Fibroblast of lung (primary cell): ENCODE results near the gene MLXIP. TPM values are rescaled to one million over a fixed set of nuclear protein-coding genes. Genes with fewer than 3 reads are reported as not detected.

Source experiments
- DNase-seq, 2 donors: peaks; one replicate each; pipeline versions ENCODE4 v3.0.0 to v3.0.0-alpha.2; 2010; ENCODE audit warnings: low read depth in 2 of 2
- H2AFZ ChIP-seq: 2 replicates; pipeline ENCODE4 v1.5.1; 2012; ENCODE audit warnings: low read length, control low read depth, inconsistent platforms
- H3K27ac ChIP-seq: 2 replicates; pipeline ENCODE4 v1.5.1; 2011; ENCODE audit warnings: low read length, control low read depth; ENCODE audit not compliant: insufficient read depth
- H3K27me3 ChIP-seq: 2 replicates; pipeline ENCODE4 v1.5.1; 2011; ENCODE audit warnings: mild to moderate bottlenecking, low read length; ENCODE audit not compliant: control insufficient read depth, insufficient read depth
- H3K36me3 ChIP-seq: 2 replicates; pipeline ENCODE4 v1.5.1; 2011; ENCODE audit warnings: low read length; ENCODE audit not compliant: control insufficient read depth, insufficient read depth
- H3K4me1 ChIP-seq: 2 replicates; pipeline ENCODE4 v1.5.1; 2011; ENCODE audit warnings: low read length; ENCODE audit not compliant: control insufficient read depth, insufficient read depth; ENCODE audit errors: extremely low read depth
- H3K4me2 ChIP-seq: 2 replicates; pipeline ENCODE4 v1.5.1; 2011; ENCODE audit warnings: low read length, control low read depth; ENCODE audit not compliant: insufficient read depth; ENCODE audit errors: extremely low read depth
- H3K4me3 ChIP-seq, 4 experiments: fragments of 200-600 bp in 1 of 4; sonication (generic) in 1 of 4; replicated peaks in 1 of 4; 2 replicates each; pipeline ENCODE4 v1.5.1; 2011 to 2016; ENCODE audit warnings: low read length in 4 of 4, low read depth in 3 of 4, mild to moderate bottlenecking in 3 of 4, control low read depth in 2 of 4, inconsistent platforms in 1 of 4, mixed read lengths in 1 of 4; ENCODE audit not compliant: insufficient read depth in 1 of 4; ENCODE audit errors: control extremely low read depth in 1 of 4
- H3K79me2 ChIP-seq: 2 replicates; pipeline ENCODE4 v1.5.1; 2012; ENCODE audit warnings: mild to moderate bottlenecking, low read length, inconsistent platforms; ENCODE audit not compliant: control insufficient read depth, insufficient read depth
- H3K9ac ChIP-seq: 2 replicates; pipeline ENCODE4 v1.5.1; 2011; ENCODE audit warnings: mild to moderate bottlenecking, low read length, control low read depth; ENCODE audit not compliant: insufficient read depth
- H3K9me3 ChIP-seq: 2 replicates; pipeline ENCODE4 v1.5.1; 2012; ENCODE audit warnings: low read depth, low read length; ENCODE audit not compliant: control insufficient read depth, insufficient read depth
- H4K20me1 ChIP-seq: 2 replicates; pipeline ENCODE4 v1.5.1; 2011; ENCODE audit warnings: low read length; ENCODE audit not compliant: control insufficient read depth, insufficient read depth; ENCODE audit errors: extremely low read depth
- CTCF ChIP-seq, 2 donors: IDR thresholded peaks in 1 of 2; conservative IDR thresholded peaks in 1 of 2; 1 replicate in 1 of 2; 2 replicates in 1 of 2; pipeline ENCODE4 v1.5.1; 2011 to 2012; ENCODE audit warnings: low read length in 2 of 2, control low read depth in 1 of 2, inconsistent platforms in 1 of 2, low read depth in 1 of 2, mild to moderate bottlenecking in 1 of 2
- EZH2 ChIP-seq: IDR thresholded peaks from 2 replicates; pipeline ENCODE4 v1.5.1; 2012; ENCODE audit warnings: low read length, control low read depth, mild to moderate bottlenecking; ENCODE audit errors: missing control alignments
- polyA plus RNA-seq, 2 donors: library from polyadenylated mRNA; depleted of rRNA in 1 of 2; stranded (reverse) in 1 of 2; unstranded in 1 of 2; fragments of >200 nt; gene quantifications; 2 replicates each; pipeline ENCODE4 v1.2.1, GENCODE V29; 2011 to 2012; ENCODE audit warnings: missing spikeins in 1 of 2
- total RNA-seq: library from RNA; depleted of rRNA; stranded (reverse); fragments of >200 nt; gene quantifications from 2 replicates; pipeline ENCODE4 v1.2.1, GENCODE V29; 2014

The MLXIP gene
- total and polyA plus RNA-seq, 2 donors (not counting 1 experiment from before 2014, with no cell fraction given), result 6.6 to 17.0 TPM

GRCh38 chr12:122182887-122183587 lies 104.5 kb downstream of the MLXIP start, which contains the start of gene LRRC43:
Gene LRRC43, plus strand, starts transcription at chr12:122183123. Its CDS starts 22 bp downstream, at chr12:122183145.
- Histone ChIP-seq H3K9me3 (no peaks in the 10 kb centered on the region), H3K4me2 (peak within 1 kb of the TSS; percentile 78), H3K4me3 (peak within 1 kb of the TSS in 3 of 4 experiments; percentile 17 to 52 (median 25)), H3K79me2 (no peaks in the 10 kb centered on the region), H3K27ac (peak within 1 kb of the TSS; percentile 20), H4K20me1 (no peaks in the 10 kb centered on the region), H3K4me1 (peaks cover 2% of the 10 kb centered on the region), H3K36me3 (no peaks in the 10 kb centered on the region), H2AFZ (peak within 1 kb of the TSS; percentile 31), H3K27me3 (no peaks in the 10 kb centered on the region), H3K9ac (peak within 1 kb of the TSS; percentile 55)
- TF ChIP-seq CTCF (conservative IDR thresholded peaks at IDR 0.05 in 1 of 2, IDR thresholded peaks at IDR 0.05 in 1 of 2; ENCODE audit: low read depth in 1 of 2, low read length in 2 of 2) (no peak), EZH2 (no peak)
- peak in 1 of 2 donors; percentile 39 for DNase-seq

- Histone ChIP-seq H3K4me3 (peak overlapping the region in 1 of 4 experiments; percentile 25), H3K9ac (no peak overlapping the region), H3K27me3 (no peaks in the 10 kb centered on the region), H3K79me2 (no peaks in the 10 kb centered on the region), H3K9me3 (no peaks in the 10 kb centered on the region), H3K4me1 (peaks cover 2% of the 10 kb centered on the region), H3K36me3 (no peaks in the 10 kb centered on the region), H3K4me2 (no peak overlapping the region), H4K20me1 (no peaks in the 10 kb centered on the region), H3K27ac (no peak overlapping the region), H2AFZ (no peak overlapping the region)
- DNase-seq, result no peak
- no peak for TF ChIP-seq CTCF (conservative IDR thresholded peaks at IDR 0.05 in 1 of 2, IDR thresholded peaks at IDR 0.05 in 1 of 2; ENCODE audit: low read depth in 1 of 2, low read length in 2 of 2)
- no peak for TF ChIP-seq EZH2
Measured at GRCh38 chr12:122183588-122183940, 105.0 kb downstream of the MLXIP start.

GRCh38 chr12:122184517-122184916 lies 106.0 kb downstream of the MLXIP start:
- Histone ChIP-seq H3K79me2 (no peaks in the 10 kb centered on the region), H3K36me3 (no peaks in the 10 kb centered on the region), H3K9ac (no peak overlapping the region), H3K9me3 (no peaks in the 10 kb centered on the region), H3K27ac (no peak overlapping the region), H3K27me3 (no peaks in the 10 kb centered on the region), H3K4me2 (no peak overlapping the region), H2AFZ (no peak overlapping the region), H3K4me3 (no peak overlapping the region), H3K4me1 (peaks cover 2% of the 10 kb centered on the region), H4K20me1 (no peaks in the 10 kb centered on the region)
- DNase-seq, result no peak
- TF ChIP-seq EZH2 (no peak), CTCF (conservative IDR thresholded peaks at IDR 0.05 in 1 of 2, IDR thresholded peaks at IDR 0.05 in 1 of 2; ENCODE audit: low read depth in 1 of 2, low read length in 2 of 2) (no peak)
